ENCODE data around the gene MLST8. TPM values are rescaled to one million over a fixed set of nuclear protein-coding genes. Genes with fewer than 3 reads are reported as not detected.

MLST8 gene
- total RNA-seq, 1 experiment from 2014 or later: 87.6 TPM

DNA sequence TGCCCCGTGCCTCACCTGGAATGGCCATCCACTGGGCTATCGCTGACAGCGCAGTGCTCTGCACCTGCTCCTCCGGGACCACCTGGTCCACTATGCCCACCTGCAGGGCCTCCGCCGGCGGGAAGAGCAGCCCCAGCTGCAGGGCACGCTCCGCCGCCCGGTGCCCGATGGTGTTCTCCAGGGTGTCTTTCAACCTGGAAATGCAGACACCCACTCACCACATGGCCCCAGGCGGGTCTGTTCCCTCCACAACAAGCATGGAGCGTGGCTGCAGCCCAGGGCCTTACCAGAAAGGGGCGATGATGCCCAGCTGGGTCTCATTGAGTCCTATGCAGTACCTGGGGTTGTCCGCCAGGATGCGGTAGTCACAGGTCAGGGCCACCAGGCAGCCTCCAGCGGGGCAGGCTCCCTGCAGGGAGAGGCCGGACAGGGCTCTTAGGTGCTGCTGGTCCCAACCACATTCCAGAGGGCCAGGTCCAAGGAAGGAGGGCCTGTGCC, 37.8 kb downstream of the MLST8 start:
- POLR2A ChIA-PET: interaction anchor here (0.8 kb wide), 1 partner anchor 8 kb away, joined by 6 read pairs; the partner anchor contains the start of gene ECI1
- H3K4me3 Mint-ChIP-seq (ENCODE audit: unreplicated experiment): no peak overlapping the region

DNA sequence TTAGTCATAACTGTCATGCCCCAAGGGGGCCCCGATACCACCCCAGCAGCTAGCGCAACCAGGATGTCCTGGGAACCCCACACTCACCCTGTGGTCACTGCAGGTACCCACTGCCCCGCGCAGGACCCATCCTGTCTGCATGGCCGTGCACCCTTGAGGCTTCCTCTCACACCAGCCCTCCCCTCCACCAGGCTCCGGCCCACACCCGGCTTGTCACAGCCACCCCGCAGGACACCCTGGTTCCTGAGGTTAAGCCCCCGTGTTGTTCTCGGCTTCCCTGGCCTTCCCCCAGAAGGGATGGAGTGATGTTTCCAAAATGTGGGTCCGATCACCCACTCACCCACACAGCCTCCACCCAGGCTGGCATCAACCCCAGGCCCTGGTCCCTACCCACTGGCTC, 38.5 kb downstream of the MLST8 start:
- CTCF ChIA-PET: no interaction called here

More for the DNA sequence above, 37.8 kb downstream of the MLST8 start:
- Mint-ChIP-seq H3K9me3 (ENCODE audit: unreplicated experiment) (no peaks in the 10 kb centered on the region), H3K27me3 (ENCODE audit: insufficient read depth, unreplicated experiment) (no peaks in the 10 kb centered on the region), H3K4me1 (ENCODE audit: insufficient read depth, unreplicated experiment) (peaks cover 5% of the 10 kb centered on the region), H3K36me3 (ENCODE audit: insufficient read depth, unreplicated experiment) (peaks cover 63% of the 10 kb centered on the region), H3K27ac (ENCODE audit: low read depth, unreplicated experiment) (no peak overlapping the region)
- DNase-seq (ENCODE audit: unreplicated experiment): no peak
- TF ChIP-seq, protein P1, sequence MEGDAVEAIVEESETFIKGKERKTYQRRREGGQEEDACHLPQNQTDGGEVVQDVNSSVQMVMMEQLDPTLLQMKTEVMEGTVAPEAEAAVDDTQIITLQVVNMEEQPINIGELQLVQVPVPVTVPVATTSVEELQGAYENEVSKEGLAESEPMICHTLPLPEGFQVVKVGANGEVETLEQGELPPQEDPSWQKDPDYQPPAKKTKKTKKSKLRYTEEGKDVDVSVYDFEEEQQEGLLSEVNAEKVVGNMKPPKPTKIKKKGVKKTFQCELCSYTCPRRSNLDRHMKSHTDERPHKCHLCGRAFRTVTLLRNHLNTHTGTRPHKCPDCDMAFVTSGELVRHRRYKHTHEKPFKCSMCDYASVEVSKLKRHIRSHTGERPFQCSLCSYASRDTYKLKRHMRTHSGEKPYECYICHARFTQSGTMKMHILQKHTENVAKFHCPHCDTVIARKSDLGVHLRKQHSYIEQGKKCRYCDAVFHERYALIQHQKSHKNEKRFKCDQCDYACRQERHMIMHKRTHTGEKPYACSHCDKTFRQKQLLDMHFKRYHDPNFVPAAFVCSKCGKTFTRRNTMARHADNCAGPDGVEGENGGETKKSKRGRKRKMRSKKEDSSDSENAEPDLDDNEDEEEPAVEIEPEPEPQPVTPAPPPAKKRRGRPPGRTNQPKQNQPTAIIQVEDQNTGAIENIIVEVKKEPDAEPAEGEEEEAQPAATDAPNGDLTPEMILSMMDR (IDR thresholded peaks at IDR 0.05; ENCODE audit: unreplicated experiment): no peak
- intact Hi-C loops (cut with micrococcal nuclease): no loop called here
- CTCF ChIA-PET: no interaction called here
- BruUV-seq (replicated peaks): no TSS peak

DNA sequence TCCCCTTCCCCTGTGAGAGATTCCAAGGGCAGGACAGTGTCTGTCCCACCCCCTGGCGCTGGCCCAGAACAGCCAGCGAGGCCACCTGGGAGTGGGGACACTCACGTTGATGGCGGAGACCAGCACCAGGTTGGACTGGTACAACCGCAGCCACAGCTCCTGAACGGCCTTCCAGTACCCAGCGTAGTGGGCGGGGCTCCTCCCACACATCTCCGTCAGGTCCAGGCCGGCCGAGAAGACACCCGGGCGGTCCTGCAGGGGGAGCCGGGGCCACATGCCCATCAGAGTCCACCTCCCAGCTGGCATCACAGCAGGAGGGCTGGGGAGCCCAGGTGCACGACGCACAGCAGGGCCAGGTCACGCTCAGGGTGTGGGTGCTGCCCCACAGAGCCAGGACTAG, 39.0 kb downstream of the MLST8 start:
- intact Hi-C loops (cut with micrococcal nuclease): no loop called here
- ChIA-PET CTCF (no interaction called here), POLR2A (interaction anchor here (0.8 kb wide), 1 partner anchor 32 kb away, joined by 3 read pairs; no protein-coding TSS in a partner anchor)
- H3K27me3 Mint-ChIP-seq (ENCODE audit: insufficient read depth, unreplicated experiment): no peaks in the 10 kb centered on the region
- DNase-seq (ENCODE audit: unreplicated experiment): no peak
- TF ChIP-seq, protein P1 (IDR thresholded peaks at IDR 0.05; ENCODE audit: unreplicated experiment): no peak
- H3K4me1 Mint-ChIP-seq (ENCODE audit: insufficient read depth, unreplicated experiment): peaks cover 5% of the 10 kb centered on the region
- H3K4me3 Mint-ChIP-seq (ENCODE audit: unreplicated experiment): no peak overlapping the region
- BruUV-seq (replicated peaks): no TSS peak
- no peaks in the 10 kb centered on the region for H3K9me3 Mint-ChIP-seq (ENCODE audit: unreplicated experiment)
- H3K36me3 Mint-ChIP-seq (ENCODE audit: insufficient read depth, unreplicated experiment): peaks cover 58% of the 10 kb centered on the region
- no peak overlapping the region for H3K27ac Mint-ChIP-seq (ENCODE audit: low read depth, unreplicated experiment)

More for the DNA sequence above, 38.5 kb downstream of the MLST8 start:
- no peak for DNase-seq (ENCODE audit: unreplicated experiment)
- BruUV-seq (replicated peaks): no TSS peak
- intact Hi-C loops (cut with micrococcal nuclease): no loop called here
- POLR2A ChIA-PET: no interaction called here
- Mint-ChIP-seq H3K27ac (ENCODE audit: low read depth, unreplicated experiment) (no peak overlapping the region), H3K4me3 (ENCODE audit: unreplicated experiment) (no peak overlapping the region), H3K36me3 (ENCODE audit: insufficient read depth, unreplicated experiment) (peaks cover 61% of the 10 kb centered on the region), H3K27me3 (ENCODE audit: insufficient read depth, unreplicated experiment) (no peaks in the 10 kb centered on the region), H3K4me1 (ENCODE audit: insufficient read depth, unreplicated experiment) (peaks cover 5% of the 10 kb centered on the region), H3K9me3 (ENCODE audit: unreplicated experiment) (no peaks in the 10 kb centered on the region)
- TF ChIP-seq, protein P1 (IDR thresholded peaks at IDR 0.05; ENCODE audit: unreplicated experiment): no peak

DNA sequence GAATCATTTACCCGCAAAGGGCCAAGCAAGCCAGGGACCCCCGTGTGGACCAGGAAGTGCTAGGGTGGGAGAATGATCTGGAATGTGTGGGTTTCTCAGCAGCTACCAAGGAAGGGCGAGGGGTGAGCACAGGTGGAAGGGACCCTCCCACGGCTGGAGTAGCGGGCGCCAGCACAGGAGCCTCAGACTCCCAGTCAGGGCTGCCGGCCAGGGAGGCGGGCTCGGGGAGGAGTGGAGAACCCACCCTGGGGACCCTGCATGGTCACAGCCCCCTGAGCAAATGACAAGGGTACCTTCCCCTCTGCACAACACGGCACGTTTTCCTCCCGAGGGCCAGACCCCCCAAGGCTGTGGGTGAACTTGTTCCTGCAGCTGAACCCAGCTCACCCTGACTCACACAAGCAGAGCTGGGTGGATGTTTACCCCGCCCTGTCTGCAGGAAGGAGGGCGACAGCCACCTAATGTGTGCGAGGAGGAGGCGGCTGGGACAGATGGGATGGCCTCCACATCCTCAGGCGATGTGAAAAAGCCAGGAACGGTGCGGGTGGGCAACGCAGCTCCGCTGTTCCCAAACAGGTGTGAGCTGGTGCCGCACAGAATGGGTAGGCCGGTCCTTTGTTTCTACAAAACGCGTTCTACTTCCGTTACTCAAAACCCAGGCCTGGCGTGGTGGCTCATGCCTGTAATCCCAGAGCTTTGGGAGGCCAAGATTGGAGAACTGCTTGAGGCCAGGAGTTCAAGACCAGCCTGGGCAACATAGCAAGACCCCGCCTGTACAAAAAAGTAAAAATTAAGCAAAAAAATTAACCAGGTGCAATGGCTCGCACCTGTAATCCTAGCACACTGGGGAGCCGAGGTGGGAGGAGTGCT, 39.9 kb downstream of the MLST8 start:
- POLR2A ChIA-PET: interaction anchor here (0.8 kb wide), 1 partner anchor 33 kb away, joined by 3 read pairs; no protein-coding TSS in a partner anchor

More for the DNA sequence above, 39.9 kb downstream of the MLST8 start:
- no peak overlapping the region for H3K27ac Mint-ChIP-seq (ENCODE audit: low read depth, unreplicated experiment)
- intact Hi-C loops (cut with micrococcal nuclease): no loop called here
- BruUV-seq (replicated peaks): no TSS peak
- H3K36me3 Mint-ChIP-seq (ENCODE audit: insufficient read depth, unreplicated experiment): peaks cover 54% of the 10 kb centered on the region
- H3K4me3 Mint-ChIP-seq (ENCODE audit: unreplicated experiment): no peak overlapping the region
- CTCF ChIA-PET: no interaction called here
- TF ChIP-seq, protein P1 (IDR thresholded peaks at IDR 0.05; ENCODE audit: unreplicated experiment): no peak
- no peaks in the 10 kb centered on the region for H3K9me3 Mint-ChIP-seq (ENCODE audit: unreplicated experiment)
- peaks cover 5% of the 10 kb centered on the region for H3K4me1 Mint-ChIP-seq (ENCODE audit: insufficient read depth, unreplicated experiment)
- H3K27me3 Mint-ChIP-seq (ENCODE audit: insufficient read depth, unreplicated experiment): no peaks in the 10 kb centered on the region
- DNase-seq (ENCODE audit: unreplicated experiment): no peak

Data from MCF 10A (cell line).